NB4 (cell line): Measurements from ENCODE around the gene GBF1.
A peak's percentile ranks its signal among the peaks of the same experiment; 100 is the strongest.

ENCODE experiments used
- DNase-seq: peaks from one replicate; pipeline ENCODE4 v3.0.0; 2010; ENCODE audit warnings: low read depth
- H3K4me3 ChIP-seq: one replicate; pipeline ENCODE4 v1.5.1; 2011; ENCODE audit warnings: mild to moderate bottlenecking, low read depth, low read length, moderate library complexity
- CTCF ChIP-seq: IDR thresholded peaks from one replicate; pipeline ENCODE4 v1.5.1; 2012; ENCODE audit warnings: low read depth, low read length
- MAX ChIP-seq: IDR thresholded peaks from 2 replicates; pipeline ENCODE4 v1.6.1; 2011; ENCODE audit warnings: low read depth, low read length
- MYC ChIP-seq: IDR thresholded peaks from 2 replicates; pipeline ENCODE4 v1.6.1; 2011; ENCODE audit warnings: low read depth, low read length
- POLR2A ChIP-seq: IDR thresholded peaks from 2 replicates; pipeline ENCODE4 v1.6.1; 2011; ENCODE audit warnings: mild to moderate bottlenecking; ENCODE audit not compliant: insufficient read length; ENCODE audit errors: extremely low read depth

The GBF1 gene

GRCh38 chr10:102382871-102383270 is 137.5 kb downstream of the GBF1 start:
- no peak for DNase-seq
- TF ChIP-seq MAX (no peak), POLR2A (no peak), MYC (no peak), CTCF (no peak)
- no peak overlapping the region for H3K4me3 ChIP-seq

- TF ChIP-seq MYC (no peak), CTCF (peak; percentile 46), POLR2A (no peak), MAX (no peak)
- DNase-seq: peak; percentile 57
- no peak overlapping the region for H3K4me3 ChIP-seq
Observed at GRCh38 chr10:102384053-102384452, 138.7 kb downstream of the GBF1 start.

GRCh38 chr10:102384606-102385429 is 139.5 kb downstream of the GBF1 start:
- DNase-seq: no peak
- H3K4me3 ChIP-seq: no peak overlapping the region
- TF ChIP-seq POLR2A (no peak), CTCF (no peak), MAX (no peak)

- no peak overlapping the region for H3K4me3 ChIP-seq
- no peak for DNase-seq
- TF ChIP-seq POLR2A (no peak), CTCF (no peak), MAX (no peak), MYC (no peak)
Observed at GRCh38 chr10:102389894-102390293, 144.6 kb downstream of the GBF1 start.

GRCh38 chr10:102392306-102392705 is 147.0 kb downstream of the GBF1 start:
- no peak for TF ChIP-seq MAX
- no peak for TF ChIP-seq POLR2A

GRCh38 chr10:102393411-102394078 is 148.2 kb downstream of the GBF1 start:
- peak overlapping the region; percentile 63 for H3K4me3 ChIP-seq
- TF ChIP-seq CTCF: no peak
- TF ChIP-seq POLR2A: no peak
- no peak for TF ChIP-seq MYC
- no peak for TF ChIP-seq MAX
- DNase-seq: no peak

More at GRCh38 chr10:102392306-102392705, 147.0 kb downstream of the GBF1 start:
- H3K4me3 ChIP-seq: no peak overlapping the region
- no peak for DNase-seq
